Prostate gland (tissue), 2 donors: ENCODE measurements around the gene SH2D4B.

ENCODE experiments used
- CTCF ChIP-seq, 4 experiments: fragments of 200-600 bp in 2 of 4; fragments of 450-650 bp in 2 of 4; sonication (generic) in 2 of 4; IDR thresholded peaks; 1 replicate in 3 of 4; 2 replicates in 1 of 4; pipeline ENCODE4 v1.5.1; 2016 to 2019; ENCODE audit warnings: antibody characterized with exemption in 4 of 4, mild to moderate bottlenecking in 2 of 4, moderate library complexity in 2 of 4
- POLR2A ChIP-seq: fragments of 450-650 bp; IDR thresholded peaks from one replicate; pipeline ENCODE4 v1.6.1; 2016; ENCODE audit warnings: antibody characterized with exemption, mild to moderate bottlenecking
- POLR2AphosphoS5 ChIP-seq: sonication (generic); formaldehyde crosslinking; IDR thresholded peaks from one replicate; pipeline ENCODE4 v1.6.1; 2017; ENCODE audit warnings: antibody characterized with exemption

GRCh38 chr10:80691441-80691840, 153.7 kb downstream of the SH2D4B start:
- TF ChIP-seq CTCF (IDR thresholded peaks at IDR 0.05) = no peak
- no peak for TF ChIP-seq POLR2A
- no peak for TF ChIP-seq POLR2AphosphoS5
